Fibroblast of lung (primary cell): ENCODE results near the gene TMPRSS4.

Experiments
- CTCF ChIP-seq, 2 donors: IDR thresholded peaks in 1 of 2; conservative IDR thresholded peaks in 1 of 2; 1 replicate in 1 of 2; 2 replicates in 1 of 2; pipeline ENCODE4 v1.5.1; 2011 to 2012; ENCODE audit warnings: low read length in 2 of 2, control low read depth in 1 of 2, inconsistent platforms in 1 of 2, low read depth in 1 of 2, mild to moderate bottlenecking in 1 of 2
- EZH2 ChIP-seq: IDR thresholded peaks from 2 replicates; pipeline ENCODE4 v1.5.1; 2012; ENCODE audit warnings: low read length, control low read depth, mild to moderate bottlenecking; ENCODE audit errors: missing control alignments

GRCh38 chr11:118084247-118084646 lies 7.4 kb downstream of the TMPRSS4 start:
- TF ChIP-seq CTCF (conservative IDR thresholded peaks at IDR 0.05 in 1 of 2, IDR thresholded peaks at IDR 0.05 in 1 of 2; ENCODE audit: low read depth in 1 of 2, low read length in 2 of 2), result no peak
- no peak for TF ChIP-seq EZH2
